PC-3 (cell line): Measurements from ENCODE around the gene MOB2. TPM values are rescaled to one million over a fixed set of nuclear protein-coding genes. Genes with fewer than 3 reads are reported as not detected.

ENCODE experiments used
- ATAC-seq: fragments of 200-7000 bp; cut with Tn5 transposase; 2 replicates; pipeline ENCODE4 v1.9.1; 2020; ENCODE audit warnings: mild to moderate bottlenecking, moderate library complexity
- BruUV-seq: library from RNA; stranded (reverse); fragments of 400-500 nt; replicated peaks from 2 replicates; lab custom pipeline; 2021; lab: Mats Ljungman, UMichigan
- CTCF ChIA-PET: fragments of 300-600 bp; sonication (Branson Sonifier 250); formaldehyde crosslinking; loops from one replicate; lab custom pipeline; 2022; ENCODE audit warnings: antibody characterized with exemption; lab: Charles Lee
- POLR2A ChIA-PET: fragments of 300-600 bp; sonication (Branson Sonifier 250); formaldehyde crosslinking; loops from one replicate; lab custom pipeline; 2022; ENCODE audit warnings: antibody characterized with exemption; ENCODE audit not compliant: unreplicated experiment; lab: Charles Lee
- DNase-seq: peaks from one replicate; pipeline ENCODE4 v3.0.0-alpha.2; 2015
- H2AFZ ChIP-seq: fragments of 300-600 bp; sonication (generic); 2 replicates; pipeline ENCODE4 v1.6.0; 2016; ENCODE audit warnings: antibody characterized with exemption, low read length
- H3F3A ChIP-seq: fragments of 300-600 bp; sonication (generic); one replicate; pipeline ENCODE4 v1.6.0; 2017; ENCODE audit warnings: antibody characterized with exemption, low read length, control low read depth, mild to moderate bottlenecking; ENCODE audit not compliant: unreplicated experiment
- H3K27ac ChIP-seq: fragments of 300-600 bp; sonication (generic); 2 replicates; pipeline ENCODE4 v1.5.1; 2016; ENCODE audit warnings: mild to moderate bottlenecking, low read length
- H3K27me3 ChIP-seq: fragments of 300-600 bp; sonication (generic); 2 replicates; pipeline ENCODE4 v1.6.1; 2016; ENCODE audit warnings: low read length, mixed read lengths
- H3K36me3 ChIP-seq: fragments of 300-600 bp; sonication (generic); 2 replicates; pipeline ENCODE4 v1.6.1; 2016; ENCODE audit warnings: low read depth, mixed run types, low read length, mixed read lengths
- H3K4me1 ChIP-seq: fragments of 300-600 bp; sonication (generic); 2 replicates; pipeline ENCODE4 v1.5.1; 2016; ENCODE audit warnings: low read length; ENCODE audit not compliant: insufficient read depth
- H3K4me2 ChIP-seq: fragments of 300-600 bp; sonication (generic); 2 replicates; pipeline ENCODE4 v1.6.0; 2016; ENCODE audit warnings: low read length
- H3K4me3 ChIP-seq: fragments of 300-600 bp; sonication (generic); 2 replicates; pipeline ENCODE4 v1.5.1; 2016; ENCODE audit warnings: mild to moderate bottlenecking, low read length, mixed read lengths
- H3K79me2 ChIP-seq: fragments of 300-600 bp; sonication (generic); 2 replicates; pipeline ENCODE4 v1.6.1; 2017; ENCODE audit warnings: low read length, mixed read lengths
- H3K9ac ChIP-seq: fragments of 300-600 bp; sonication (generic); 2 replicates; pipeline ENCODE4 v1.6.0; 2016; ENCODE audit warnings: mild to moderate bottlenecking, low read length
- H3K9me2 ChIP-seq: fragments of 300-600 bp; sonication (generic); replicated peaks from 2 replicates; pipeline ENCODE4 v1.6.1; 2016; ENCODE audit warnings: mixed run types, low read length, mixed read lengths
- H3K9me3 ChIP-seq: fragments of 300-600 bp; sonication (generic); 2 replicates; pipeline ENCODE4 v1.6.1; 2016; ENCODE audit warnings: low read length, mixed read lengths
- H4K20me1 ChIP-seq: fragments of 300-600 bp; sonication (generic); 2 replicates; pipeline ENCODE4 v1.6.1; 2016; ENCODE audit warnings: low read length, mixed read lengths
- EZH2 ChIP-seq: fragments of 300-600 bp; sonication (generic); IDR thresholded peaks from one replicate; pipeline ENCODE4 v1.6.1; 2017; ENCODE audit warnings: antibody characterized with exemption, mild to moderate bottlenecking, low read length; ENCODE audit not compliant: unreplicated experiment
- EZH2phosphoT487 ChIP-seq: fragments of 300-600 bp; sonication (generic); IDR thresholded peaks from 2 replicates; pipeline ENCODE4 v1.6.1; 2018; ENCODE audit warnings: mild to moderate bottlenecking, antibody characterized with exemption, low read length, borderline replicate concordance
- intact Hi-C: fragments of 100-400 bp; cut with micrococcal nuclease; formaldehyde crosslinking; loops from 2 replicates; pipeline ENCODE4 v1.9.0; 2023
- total RNA-seq: library from RNA; depleted of rRNA; stranded (reverse); fragments of >200 nt; gene quantifications from 2 replicates; pipeline ENCODE4 v1.2.3, GENCODE V29; 2014; rRNA removed
- TF ChIP-seq, protein P1 (sequence below): fragments of 300-600 bp; sonication (generic); conservative IDR thresholded peaks from 2 replicates; pipeline ENCODE4 v1.5.1; 2017; ENCODE audit warnings: antibody characterized with exemption, low read depth, mild to moderate bottlenecking, low read length

The MOB2 gene
- total RNA-seq, 1 experiment from 2014 or later, result 31.0 TPM

DNA sequence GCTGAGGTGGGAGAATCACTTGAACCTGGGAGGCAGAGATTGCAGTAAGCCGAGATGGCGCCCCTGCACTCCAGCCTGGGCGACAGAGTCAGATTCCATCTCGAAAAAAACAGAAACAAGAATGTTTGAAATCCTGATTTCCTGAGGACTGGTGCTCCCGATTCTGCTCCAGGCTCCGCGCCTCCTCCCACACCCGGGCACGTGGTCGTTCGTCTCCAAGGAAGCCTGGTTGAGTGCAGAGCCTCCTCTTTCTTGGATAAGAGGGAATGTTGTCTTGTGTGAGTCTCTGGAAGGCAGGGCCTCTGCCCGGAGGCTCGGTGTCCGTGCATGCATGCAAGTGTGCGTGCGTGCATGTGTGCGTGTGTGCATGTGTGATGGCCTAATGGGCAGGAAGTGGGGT is 66.8 kb downstream of the MOB2 start:
- ChIA-PET CTCF (no interaction called here), POLR2A (no interaction called here)
- Histone ChIP-seq H3K79me2 (no peaks in the 10 kb centered on the region), H3K9me3 (0 out of 2 replicates have a peak, but pooled peaks cover 4% of the 10 kb centered on the region), H3K4me3 (no peak overlapping the region), H3K4me1 (no peaks in the 10 kb centered on the region), H3K27ac (no peak overlapping the region), H3K4me2 (no peak overlapping the region), H3K9ac (no peak overlapping the region), H3F3A (no peaks in the 10 kb centered on the region), H3K36me3 (no peaks in the 10 kb centered on the region), H3K9me2 (no peaks in the 10 kb centered on the region), H4K20me1 (no peaks in the 10 kb centered on the region), H2AFZ (no peak overlapping the region), H3K27me3 (no peaks in the 10 kb centered on the region)
- TF ChIP-seq, protein P1, sequence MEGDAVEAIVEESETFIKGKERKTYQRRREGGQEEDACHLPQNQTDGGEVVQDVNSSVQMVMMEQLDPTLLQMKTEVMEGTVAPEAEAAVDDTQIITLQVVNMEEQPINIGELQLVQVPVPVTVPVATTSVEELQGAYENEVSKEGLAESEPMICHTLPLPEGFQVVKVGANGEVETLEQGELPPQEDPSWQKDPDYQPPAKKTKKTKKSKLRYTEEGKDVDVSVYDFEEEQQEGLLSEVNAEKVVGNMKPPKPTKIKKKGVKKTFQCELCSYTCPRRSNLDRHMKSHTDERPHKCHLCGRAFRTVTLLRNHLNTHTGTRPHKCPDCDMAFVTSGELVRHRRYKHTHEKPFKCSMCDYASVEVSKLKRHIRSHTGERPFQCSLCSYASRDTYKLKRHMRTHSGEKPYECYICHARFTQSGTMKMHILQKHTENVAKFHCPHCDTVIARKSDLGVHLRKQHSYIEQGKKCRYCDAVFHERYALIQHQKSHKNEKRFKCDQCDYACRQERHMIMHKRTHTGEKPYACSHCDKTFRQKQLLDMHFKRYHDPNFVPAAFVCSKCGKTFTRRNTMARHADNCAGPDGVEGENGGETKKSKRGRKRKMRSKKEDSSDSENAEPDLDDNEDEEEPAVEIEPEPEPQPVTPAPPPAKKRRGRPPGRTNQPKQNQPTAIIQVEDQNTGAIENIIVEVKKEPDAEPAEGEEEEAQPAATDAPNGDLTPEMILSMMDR, result no peak
- TF ChIP-seq EZH2phosphoT487 (no peak), EZH2 (no peak)
- ATAC-seq (no peak), DNase-seq (no peak)
- BruUV-seq, result no TSS peak
- intact Hi-C loops, result no loop called here

Other genes starting within 250 kb of the MOB2 start
- 36.1 and 43.2 TPM in 2 replicates for gene TOLLIP, start 177.1 kb downstream of the MOB2 start, total RNA-seq
- gene BRSK2, start 96.8 kb downstream of the MOB2 start, total RNA-seq, result 1.2 and 2.8 TPM in 2 replicates
- gene DUSP8, start 85.5 kb upstream of the MOB2 start, total RNA-seq, result 2.4 and 2.6 TPM in 2 replicates
- not detected in 2 replicates for gene KRTAP5-1, start 98.5 kb upstream of the MOB2 start, total RNA-seq
- gene KRTAP5-2, start 111.5 kb upstream of the MOB2 start, total RNA-seq, result not detected in 2 replicates
- gene KRTAP5-3, start 121.7 kb upstream of the MOB2 start, total RNA-seq, result not detected in 2 replicates
- gene KRTAP5-4, start 135.4 kb upstream of the MOB2 start, total RNA-seq, result not detected in 2 replicates
- not detected in 2 replicates for gene KRTAP5-5, start 143.0 kb upstream of the MOB2 start, total RNA-seq
- not detected in 2 replicates for gene KRTAP5-6, start 210.4 kb upstream of the MOB2 start, total RNA-seq